ENCODE data around the gene IL18.

DNA sequence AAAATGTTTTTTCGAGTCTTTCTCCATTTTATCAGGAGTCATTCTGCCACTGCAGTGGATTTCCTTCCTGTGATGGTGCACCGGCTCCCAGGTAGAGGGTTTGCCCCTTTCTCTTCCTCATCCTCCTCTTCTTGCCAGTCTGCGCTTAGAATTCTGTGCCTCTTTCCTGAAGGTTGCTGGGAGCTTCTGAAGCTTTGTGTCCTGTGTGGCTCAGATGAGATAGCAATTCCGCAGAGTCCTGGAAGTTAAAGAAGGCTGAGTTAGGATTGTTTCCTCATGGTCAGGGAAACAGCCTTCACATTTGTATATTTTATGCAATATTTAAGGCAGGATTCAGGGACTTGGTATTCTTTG lies 11.7 kb upstream of the IL18 start:
- TF ChIP-seq HDGF (IDR thresholded peaks at IDR 0.05; ENCODE audit: borderline replicate concordance), result no peak
- TF ChIP-seq SP1 (IDR thresholded peaks at IDR 0.05), result no peak
- TF ChIP-seq NFRKB (IDR thresholded peaks at IDR 0.05), result no peak
- no peak for TF ChIP-seq ELF4 (IDR thresholded peaks at IDR 0.05)
- no peak for TF ChIP-seq ARNT (IDR thresholded peaks at IDR 0.05)
- TF ChIP-seq CTBP1 (IDR thresholded peaks at IDR 0.05; ENCODE audit: borderline replicate concordance), result no peak
- TF ChIP-seq TARDBP (IDR thresholded peaks at IDR 0.05), result no peak
- TF ChIP-seq FOXK2 (IDR thresholded peaks at IDR 0.05), result no peak

Measured in HEK293T (cell line).